ENCODE data around the gene LIPG.

The LIPG gene

DNA sequence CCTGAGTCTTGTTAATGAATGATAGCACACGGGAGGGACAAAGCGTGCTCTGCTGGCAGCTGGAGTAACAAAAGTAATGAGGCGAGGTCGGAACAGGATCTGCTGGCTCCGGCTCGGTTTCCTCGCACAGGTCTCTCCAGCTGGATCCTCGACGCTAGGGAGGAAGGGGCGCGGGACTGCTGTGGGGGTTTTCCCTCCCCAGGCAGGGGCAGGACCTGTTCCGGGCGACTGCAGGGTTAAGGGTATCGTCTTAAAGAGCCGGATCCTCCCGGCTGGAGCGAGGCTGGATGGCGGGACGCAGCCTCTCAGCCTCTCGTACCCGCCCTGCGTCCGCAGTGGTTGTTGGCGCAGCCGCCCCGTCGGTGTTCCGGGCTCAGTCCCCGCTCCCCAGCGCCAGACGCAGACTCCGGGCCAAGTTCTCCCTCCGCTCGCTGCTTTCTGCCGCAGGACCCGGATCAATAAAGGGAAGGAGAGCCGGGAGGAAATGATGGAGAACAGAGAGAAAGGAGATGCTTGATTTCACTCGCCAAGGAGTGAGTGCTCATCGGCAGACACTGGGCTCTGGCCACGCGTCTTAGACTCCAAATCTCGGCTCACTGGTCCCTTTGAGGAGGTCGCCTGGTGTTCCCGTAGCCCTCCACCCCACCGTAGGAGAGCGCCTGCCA is 1.1 kb upstream of the LIPG start:
- no peak for DNase-seq (ENCODE audit: extremely low read depth, low read depth)
- TF ChIP-seq, protein P1, sequence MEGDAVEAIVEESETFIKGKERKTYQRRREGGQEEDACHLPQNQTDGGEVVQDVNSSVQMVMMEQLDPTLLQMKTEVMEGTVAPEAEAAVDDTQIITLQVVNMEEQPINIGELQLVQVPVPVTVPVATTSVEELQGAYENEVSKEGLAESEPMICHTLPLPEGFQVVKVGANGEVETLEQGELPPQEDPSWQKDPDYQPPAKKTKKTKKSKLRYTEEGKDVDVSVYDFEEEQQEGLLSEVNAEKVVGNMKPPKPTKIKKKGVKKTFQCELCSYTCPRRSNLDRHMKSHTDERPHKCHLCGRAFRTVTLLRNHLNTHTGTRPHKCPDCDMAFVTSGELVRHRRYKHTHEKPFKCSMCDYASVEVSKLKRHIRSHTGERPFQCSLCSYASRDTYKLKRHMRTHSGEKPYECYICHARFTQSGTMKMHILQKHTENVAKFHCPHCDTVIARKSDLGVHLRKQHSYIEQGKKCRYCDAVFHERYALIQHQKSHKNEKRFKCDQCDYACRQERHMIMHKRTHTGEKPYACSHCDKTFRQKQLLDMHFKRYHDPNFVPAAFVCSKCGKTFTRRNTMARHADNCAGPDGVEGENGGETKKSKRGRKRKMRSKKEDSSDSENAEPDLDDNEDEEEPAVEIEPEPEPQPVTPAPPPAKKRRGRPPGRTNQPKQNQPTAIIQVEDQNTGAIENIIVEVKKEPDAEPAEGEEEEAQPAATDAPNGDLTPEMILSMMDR (IDR thresholded peaks at IDR 0.05; ENCODE audit: low read depth, low read length): no peak

GRCh38 chr18:49562481-49563129 is 748 bp downstream of the LIPG start:
- DNase-seq (ENCODE audit: extremely low read depth, low read depth): no peak
- TF ChIP-seq, protein P1 (IDR thresholded peaks at IDR 0.05; ENCODE audit: low read depth, low read length): no peak

GRCh38 chr18:49563130-49563540 is 1.3 kb downstream of the LIPG start:
- no peak for DNase-seq (ENCODE audit: extremely low read depth, low read depth)

GRCh38 chr18:49563701-49564517 is 2.1 kb downstream of the LIPG start:
- TF ChIP-seq, protein P1 (IDR thresholded peaks at IDR 0.05; ENCODE audit: low read depth, low read length): no peak
- DNase-seq (ENCODE audit: extremely low read depth, low read depth): no peak

More at GRCh38 chr18:49563130-49563540, 1.3 kb downstream of the LIPG start:
- TF ChIP-seq, protein P1 (IDR thresholded peaks at IDR 0.05; ENCODE audit: low read depth, low read length): no peak

DNA sequence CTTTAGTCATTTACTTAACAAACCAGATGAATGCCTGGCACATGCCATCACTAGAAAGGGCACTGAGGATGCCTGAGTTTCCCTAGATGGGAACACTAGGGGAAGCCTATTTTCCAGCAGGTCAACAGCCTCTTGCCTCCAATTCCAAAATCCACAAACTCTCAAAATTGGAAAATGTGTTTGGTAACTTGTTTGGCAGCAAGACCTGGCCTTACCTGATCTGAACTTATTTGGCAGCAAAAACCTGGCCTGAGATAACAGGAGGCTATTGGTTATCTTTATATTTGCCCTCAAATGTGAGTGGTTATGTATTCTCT is 2.6 kb downstream of the LIPG start:
- TF ChIP-seq, protein P1 (IDR thresholded peaks at IDR 0.05; ENCODE audit: low read depth, low read length): no peak
- no peak for DNase-seq (ENCODE audit: extremely low read depth, low read depth)

DNA sequence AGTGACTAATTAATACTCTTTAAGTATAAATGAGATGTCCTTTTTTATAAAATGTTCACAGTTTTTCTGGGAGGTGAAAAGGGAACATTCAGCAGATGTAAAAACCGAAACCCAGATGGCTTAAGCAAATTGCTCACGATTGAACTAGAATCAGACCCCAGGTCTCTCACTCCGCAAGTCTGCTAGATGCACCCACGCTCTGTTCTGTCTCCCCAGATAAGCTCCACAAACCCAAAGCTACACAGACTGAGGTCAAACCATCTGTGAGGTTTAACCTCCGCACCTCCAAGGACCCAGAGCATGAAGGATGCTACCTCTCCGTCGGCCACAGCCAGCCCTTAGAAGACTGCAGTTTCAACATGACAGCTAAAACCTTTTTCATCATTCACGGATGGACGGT is 3.2 kb downstream of the LIPG start:
- DNase-seq (ENCODE audit: extremely low read depth, low read depth): no peak

More for the DNA sequence above, 3.2 kb downstream of the LIPG start:
- TF ChIP-seq, protein P1 (IDR thresholded peaks at IDR 0.05; ENCODE audit: low read depth, low read length): no peak
